ENCODE results near the gene LMX1A. TPM values are rescaled to one million over a fixed set of nuclear protein-coding genes. Genes with fewer than 3 reads are reported as not detected.

LMX1A gene
- total RNA-seq, 1 donor from 2014 or later, result not detected

DNA sequence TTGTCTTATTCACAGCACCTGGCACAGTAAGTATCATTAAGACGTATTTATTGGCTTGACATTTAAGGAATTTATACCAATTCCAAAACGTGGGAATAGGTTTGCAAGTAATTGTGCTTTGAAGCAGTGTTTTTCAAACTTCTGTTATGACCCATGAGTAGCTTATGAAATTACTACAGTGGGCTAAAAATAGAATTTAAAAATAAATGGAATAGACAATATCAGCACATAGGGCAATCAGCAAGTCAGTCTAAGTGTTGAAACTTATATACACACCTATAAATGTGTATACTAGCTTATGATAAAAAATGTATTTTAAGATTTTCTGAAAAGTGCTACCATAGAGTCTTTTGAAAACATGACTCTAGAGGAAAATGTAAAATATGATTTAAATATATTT is 116.6 kb downstream of the LMX1A start:
- Mint-ChIP-seq H3K27me3 (peaks cover 52% of the 10 kb centered on the region), H3K4me1 (ENCODE audit: low read depth) (peaks cover 13% of the 10 kb centered on the region), H3K4me3 (ENCODE audit: low read depth) (no peak overlapping the region), H3K36me3 (ENCODE audit: insufficient read depth) (no peaks in the 10 kb centered on the region), H3K9me3 (ENCODE audit: low read depth) (no peaks in the 10 kb centered on the region), H3K27ac (no peak overlapping the region)
- TF ChIP-seq, protein P1, sequence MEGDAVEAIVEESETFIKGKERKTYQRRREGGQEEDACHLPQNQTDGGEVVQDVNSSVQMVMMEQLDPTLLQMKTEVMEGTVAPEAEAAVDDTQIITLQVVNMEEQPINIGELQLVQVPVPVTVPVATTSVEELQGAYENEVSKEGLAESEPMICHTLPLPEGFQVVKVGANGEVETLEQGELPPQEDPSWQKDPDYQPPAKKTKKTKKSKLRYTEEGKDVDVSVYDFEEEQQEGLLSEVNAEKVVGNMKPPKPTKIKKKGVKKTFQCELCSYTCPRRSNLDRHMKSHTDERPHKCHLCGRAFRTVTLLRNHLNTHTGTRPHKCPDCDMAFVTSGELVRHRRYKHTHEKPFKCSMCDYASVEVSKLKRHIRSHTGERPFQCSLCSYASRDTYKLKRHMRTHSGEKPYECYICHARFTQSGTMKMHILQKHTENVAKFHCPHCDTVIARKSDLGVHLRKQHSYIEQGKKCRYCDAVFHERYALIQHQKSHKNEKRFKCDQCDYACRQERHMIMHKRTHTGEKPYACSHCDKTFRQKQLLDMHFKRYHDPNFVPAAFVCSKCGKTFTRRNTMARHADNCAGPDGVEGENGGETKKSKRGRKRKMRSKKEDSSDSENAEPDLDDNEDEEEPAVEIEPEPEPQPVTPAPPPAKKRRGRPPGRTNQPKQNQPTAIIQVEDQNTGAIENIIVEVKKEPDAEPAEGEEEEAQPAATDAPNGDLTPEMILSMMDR (IDR thresholded peaks at IDR 0.05; ENCODE audit: unreplicated experiment), result no peak
- DNase-seq (ENCODE audit: low spot score, unreplicated experiment), result no peak

DNA sequence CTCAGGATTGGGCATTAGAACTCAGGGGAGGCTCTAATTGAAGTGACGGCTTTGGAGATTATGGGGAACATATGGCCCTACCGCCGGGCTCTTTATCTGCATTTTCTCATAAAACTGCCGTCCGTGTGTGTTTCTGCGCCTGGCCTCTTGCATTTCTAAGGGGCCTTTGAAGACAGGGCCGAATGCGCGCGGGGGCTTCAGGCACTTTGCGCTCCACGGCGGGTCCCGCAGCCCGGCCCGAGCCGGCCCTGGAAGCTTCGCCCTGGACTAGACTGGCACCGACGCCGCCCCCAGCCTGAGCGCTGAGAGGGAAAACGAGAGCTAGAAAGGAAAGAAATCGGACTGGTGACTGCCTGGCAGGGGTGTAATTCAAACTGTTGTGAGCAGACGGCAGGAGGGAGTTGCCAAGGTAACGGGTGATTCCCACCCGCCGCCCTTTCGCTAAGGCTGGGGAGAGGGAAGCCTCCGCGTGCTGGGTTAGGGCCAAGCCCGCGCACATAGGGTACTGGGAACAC is 120.7 kb downstream of the LMX1A start:
- no peaks in the 10 kb centered on the region for H3K9me3 Mint-ChIP-seq (ENCODE audit: low read depth)
- peaks cover 18% of the 10 kb centered on the region for H3K4me1 Mint-ChIP-seq (ENCODE audit: low read depth)
- no peak for DNase-seq (ENCODE audit: low spot score, unreplicated experiment)
- H3K27ac Mint-ChIP-seq, result no peak overlapping the region
- H3K27me3 Mint-ChIP-seq, result peaks cover 76% of the 10 kb centered on the region
- H3K36me3 Mint-ChIP-seq (ENCODE audit: insufficient read depth), result no peaks in the 10 kb centered on the region
- TF ChIP-seq, protein P1 (IDR thresholded peaks at IDR 0.05; ENCODE audit: unreplicated experiment), result no peak
- H3K4me3 Mint-ChIP-seq (ENCODE audit: low read depth), result peak overlapping the region; percentile 74

DNA sequence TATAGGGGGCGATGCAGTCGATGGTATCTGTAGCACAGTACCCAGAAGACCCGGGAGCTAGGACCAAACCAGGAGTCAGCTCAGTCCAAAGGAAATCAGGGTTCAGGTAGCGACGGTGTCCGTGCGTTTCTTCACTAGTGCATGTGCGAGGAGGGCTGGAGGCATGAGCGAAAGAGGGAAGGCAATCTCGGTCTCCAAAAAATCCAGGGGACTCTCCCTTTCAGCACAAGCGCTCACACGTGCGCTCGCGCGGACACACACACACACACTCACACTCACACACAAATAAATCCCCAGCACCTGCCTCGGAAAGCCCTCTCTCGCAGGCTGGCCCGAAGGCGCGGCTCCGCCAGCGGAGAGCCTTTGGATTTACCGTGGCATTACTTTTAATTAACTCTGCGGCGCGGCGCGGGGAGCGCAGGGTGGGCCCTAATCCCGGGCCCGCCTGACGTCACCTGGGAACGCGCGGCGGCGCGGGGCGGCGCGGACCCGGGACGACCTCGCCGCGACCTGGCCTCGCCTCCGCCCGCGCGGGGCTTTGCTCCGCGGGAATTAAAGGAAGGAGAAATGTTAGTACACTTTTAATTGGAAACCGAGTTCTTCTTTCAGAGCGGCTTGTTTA is 121.2 kb downstream of the LMX1A start:
- TF ChIP-seq, protein P1 (IDR thresholded peaks at IDR 0.05; ENCODE audit: unreplicated experiment), result no peak
- Mint-ChIP-seq H3K27ac (peak overlapping the region; percentile 43), H3K4me3 (ENCODE audit: low read depth) (peak overlapping the region; percentile 78), H3K27me3 (peaks cover 76% of the 10 kb centered on the region), H3K4me1 (ENCODE audit: low read depth) (peaks cover 18% of the 10 kb centered on the region), H3K9me3 (ENCODE audit: low read depth) (no peaks in the 10 kb centered on the region), H3K36me3 (ENCODE audit: insufficient read depth) (no peaks in the 10 kb centered on the region)
- DNase-seq (ENCODE audit: low spot score, unreplicated experiment), result no peak

DNA sequence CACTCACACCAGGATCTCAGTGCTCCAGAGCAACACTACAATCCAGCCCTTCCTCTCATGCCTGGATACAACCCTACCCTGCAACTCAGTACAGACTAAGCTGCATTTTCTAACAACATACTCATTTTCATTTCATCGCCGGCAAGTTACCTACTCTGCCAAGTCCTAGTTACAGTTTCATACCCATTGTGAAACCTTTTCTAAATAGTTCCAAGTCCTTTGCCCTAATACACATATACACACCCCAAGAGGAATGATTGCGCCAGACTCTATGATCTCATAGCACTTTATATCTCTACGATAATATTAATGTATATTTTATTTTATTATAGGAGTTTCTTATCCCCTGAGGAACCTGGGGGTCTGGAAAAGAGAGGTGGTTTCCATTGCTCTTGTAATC is 122.4 kb downstream of the LMX1A start:
- no peaks in the 10 kb centered on the region for H3K9me3 Mint-ChIP-seq (ENCODE audit: low read depth)
- peaks cover 18% of the 10 kb centered on the region for H3K4me1 Mint-ChIP-seq (ENCODE audit: low read depth)
- TF ChIP-seq, protein P1 (IDR thresholded peaks at IDR 0.05; ENCODE audit: unreplicated experiment), result no peak
- no peak for DNase-seq (ENCODE audit: low spot score, unreplicated experiment)
- no peak overlapping the region for H3K27ac Mint-ChIP-seq
- peaks cover 70% of the 10 kb centered on the region for H3K27me3 Mint-ChIP-seq
- H3K4me3 Mint-ChIP-seq (ENCODE audit: low read depth), result no peak overlapping the region
- no peaks in the 10 kb centered on the region for H3K36me3 Mint-ChIP-seq (ENCODE audit: insufficient read depth)

DNA sequence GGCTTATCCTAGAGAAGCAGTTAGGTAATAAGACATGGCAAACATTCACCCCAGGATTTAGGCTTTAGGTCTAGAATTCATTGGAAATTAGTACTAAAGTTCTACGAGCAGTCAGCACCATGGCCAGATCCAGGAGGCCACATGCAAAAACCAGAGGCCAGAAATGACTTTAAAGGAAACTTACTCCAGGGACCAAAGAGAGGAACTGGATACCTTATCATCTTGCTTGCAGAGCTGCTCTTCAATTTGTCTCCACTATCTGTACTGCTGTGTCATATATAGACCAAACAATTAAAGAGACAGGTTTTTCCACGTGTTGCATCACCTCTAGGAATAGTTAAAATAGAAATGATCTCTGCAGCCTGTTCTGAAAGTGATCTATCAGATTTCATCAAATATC is 127.8 kb downstream of the LMX1A start:
- Mint-ChIP-seq H3K9me3 (ENCODE audit: low read depth) (no peaks in the 10 kb centered on the region), H3K27me3 (peaks cover 37% of the 10 kb centered on the region), H3K27ac (no peak overlapping the region), H3K4me3 (ENCODE audit: low read depth) (no peak overlapping the region), H3K36me3 (ENCODE audit: insufficient read depth) (no peaks in the 10 kb centered on the region), H3K4me1 (ENCODE audit: low read depth) (no peaks in the 10 kb centered on the region)
- no peak for DNase-seq (ENCODE audit: low spot score, unreplicated experiment)
- TF ChIP-seq, protein P1 (IDR thresholded peaks at IDR 0.05; ENCODE audit: unreplicated experiment), result no peak

All from progenitor cell of endocrine pancreas (in vitro differentiated cells).